Osteoblast (primary cell): ENCODE measurements around the gene VASH1. TPM values are rescaled to one million over a fixed set of nuclear protein-coding genes. Genes with fewer than 3 reads are reported as not detected.

Source experiments
- DNase-seq: peaks from one replicate; pipeline ENCODE4 v3.0.0; 2011; ENCODE audit warnings: low spot score, mixed read lengths; ENCODE audit not compliant: insufficient read length; ENCODE audit errors: missing footprints
- H2AFZ ChIP-seq: 2 replicates; pipeline ENCODE4 v1.6.0; 2011; ENCODE audit warnings: mild to moderate bottlenecking, low read length
- H3K27ac ChIP-seq: 2 replicates; pipeline ENCODE4 v1.5.1; 2011; ENCODE audit warnings: mild to moderate bottlenecking, low read depth, low read length, moderate library complexity
- H3K27me3 ChIP-seq: 2 replicates; pipeline ENCODE4 v1.6.0; 2012; ENCODE audit warnings: mild to moderate bottlenecking, control low read depth, inconsistent platforms, low read length, moderate library complexity; ENCODE audit not compliant: insufficient read depth
- H3K36me3 ChIP-seq: 2 replicates; pipeline ENCODE4 v1.5.1; 2011; ENCODE audit warnings: mild to moderate bottlenecking, low read length, control low read depth, moderate library complexity; ENCODE audit not compliant: insufficient read depth
- H3K4me1 ChIP-seq: 2 replicates; pipeline ENCODE4 v1.5.1; 2011; ENCODE audit warnings: mild to moderate bottlenecking, low read length, control low read depth, moderate library complexity; ENCODE audit not compliant: insufficient read depth
- H3K4me2 ChIP-seq: 2 replicates; pipeline ENCODE4 v1.6.0; 2011; ENCODE audit warnings: mild to moderate bottlenecking, low read length; ENCODE audit not compliant: insufficient read depth
- H3K4me3 ChIP-seq: fragments of 200-600 bp; sonication (generic); 3 replicates; pipeline ENCODE4 v1.5.1; 2012; ENCODE audit warnings: mild to moderate bottlenecking, low read length, inconsistent platforms; ENCODE audit not compliant: insufficient read depth
- H3K79me2 ChIP-seq: 2 replicates; pipeline ENCODE4 v1.6.0; 2012; ENCODE audit warnings: mild to moderate bottlenecking, low read length, control low read depth, inconsistent platforms; ENCODE audit not compliant: insufficient read depth
- H3K9me3 ChIP-seq: 2 replicates; pipeline ENCODE4 v1.5.1; 2011; ENCODE audit warnings: low read depth, low read length, control low read depth
- H4K20me1 ChIP-seq: 2 replicates; pipeline ENCODE4 v1.6.0; 2012; ENCODE audit warnings: mild to moderate bottlenecking, low read length, control low read depth; ENCODE audit not compliant: insufficient read depth
- total RNA-seq: library from RNA; depleted of rRNA; stranded (reverse); fragments of >200 nt; gene quantifications from 2 replicates; pipeline ENCODE4 v1.2.3, GENCODE V29; 2012
- TF ChIP-seq, protein P1 (sequence below): IDR thresholded peaks from 2 replicates; pipeline ENCODE4 v1.5.1; 2011; ENCODE audit warnings: mild to moderate bottlenecking, low read depth, low read length, moderate library complexity; ENCODE audit errors: extremely low read depth

The VASH1 gene
- total RNA-seq, 1 donor = 4.0 TPM

- Histone ChIP-seq H4K20me1 (no peaks in the 10 kb centered on the region), H3K4me1 (no peaks in the 10 kb centered on the region), H2AFZ (no peak overlapping the region), H3K9me3 (no peaks in the 10 kb centered on the region), H3K79me2 (no peaks in the 10 kb centered on the region), H3K36me3 (no peaks in the 10 kb centered on the region), H3K27me3 (peaks cover 3% of the 10 kb centered on the region), H3K27ac (no peak overlapping the region), H3K4me3 (no peak overlapping the region), H3K4me2 (no peak overlapping the region)
- TF ChIP-seq, protein P1, sequence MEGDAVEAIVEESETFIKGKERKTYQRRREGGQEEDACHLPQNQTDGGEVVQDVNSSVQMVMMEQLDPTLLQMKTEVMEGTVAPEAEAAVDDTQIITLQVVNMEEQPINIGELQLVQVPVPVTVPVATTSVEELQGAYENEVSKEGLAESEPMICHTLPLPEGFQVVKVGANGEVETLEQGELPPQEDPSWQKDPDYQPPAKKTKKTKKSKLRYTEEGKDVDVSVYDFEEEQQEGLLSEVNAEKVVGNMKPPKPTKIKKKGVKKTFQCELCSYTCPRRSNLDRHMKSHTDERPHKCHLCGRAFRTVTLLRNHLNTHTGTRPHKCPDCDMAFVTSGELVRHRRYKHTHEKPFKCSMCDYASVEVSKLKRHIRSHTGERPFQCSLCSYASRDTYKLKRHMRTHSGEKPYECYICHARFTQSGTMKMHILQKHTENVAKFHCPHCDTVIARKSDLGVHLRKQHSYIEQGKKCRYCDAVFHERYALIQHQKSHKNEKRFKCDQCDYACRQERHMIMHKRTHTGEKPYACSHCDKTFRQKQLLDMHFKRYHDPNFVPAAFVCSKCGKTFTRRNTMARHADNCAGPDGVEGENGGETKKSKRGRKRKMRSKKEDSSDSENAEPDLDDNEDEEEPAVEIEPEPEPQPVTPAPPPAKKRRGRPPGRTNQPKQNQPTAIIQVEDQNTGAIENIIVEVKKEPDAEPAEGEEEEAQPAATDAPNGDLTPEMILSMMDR = no peak
- no peak for DNase-seq
Observed at GRCh38 chr14:76754586-76754985, 6.7 kb upstream of the VASH1 start.

- Histone ChIP-seq H3K4me3 (no peak overlapping the region), H3K36me3 (no peaks in the 10 kb centered on the region), H3K4me2 (no peak overlapping the region), H3K27ac (no peak overlapping the region), H3K79me2 (no peaks in the 10 kb centered on the region), H3K4me1 (peaks cover 3% of the 10 kb centered on the region), H3K9me3 (no peaks in the 10 kb centered on the region), H2AFZ (no peak overlapping the region), H4K20me1 (no peaks in the 10 kb centered on the region), H3K27me3 (peaks cover 3% of the 10 kb centered on the region)
- TF ChIP-seq, protein P1 = no peak
- no peak for DNase-seq
Observed at GRCh38 chr14:76755610-76756370, 5.5 kb upstream of the VASH1 start.

DNA sequence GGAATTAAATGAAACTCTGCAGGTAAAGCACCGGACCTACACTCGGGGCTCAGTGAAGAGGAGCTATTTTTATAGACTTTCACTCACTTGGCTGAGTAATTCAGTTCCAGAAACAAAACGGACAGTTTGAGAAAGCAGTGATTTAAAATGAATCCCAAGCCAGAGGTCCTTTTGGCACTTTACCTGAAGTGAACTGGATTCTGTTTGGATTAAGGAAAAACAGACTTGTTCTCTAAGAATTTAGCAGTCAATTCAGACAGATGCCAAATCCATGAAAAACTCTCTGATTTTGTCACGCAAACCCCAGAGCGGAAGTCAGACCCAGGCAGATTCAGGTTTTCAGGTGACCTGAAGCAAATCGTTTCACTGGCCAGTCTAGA, 4.9 kb upstream of the VASH1 start:
- Histone ChIP-seq H3K4me2 (no peak overlapping the region), H3K36me3 (no peaks in the 10 kb centered on the region), H3K79me2 (no peaks in the 10 kb centered on the region), H3K4me1 (peaks cover 8% of the 10 kb centered on the region), H2AFZ (no peak overlapping the region), H3K27ac (no peak overlapping the region), H4K20me1 (no peaks in the 10 kb centered on the region), H3K4me3 (no peak overlapping the region), H3K27me3 (peaks cover 3% of the 10 kb centered on the region), H3K9me3 (no peaks in the 10 kb centered on the region)
- DNase-seq = no peak
- TF ChIP-seq, protein P1 = no peak

- TF ChIP-seq, protein P1 = no peak
- Histone ChIP-seq H3K9me3 (no peaks in the 10 kb centered on the region), H3K4me3 (no peak overlapping the region), H3K36me3 (no peaks in the 10 kb centered on the region), H2AFZ (no peak overlapping the region), H4K20me1 (peaks cover 3% of the 10 kb centered on the region), H3K27me3 (no peaks in the 10 kb centered on the region), H3K4me1 (peaks cover 15% of the 10 kb centered on the region), H3K79me2 (no peaks in the 10 kb centered on the region), H3K4me2 (no peak overlapping the region), H3K27ac (no peak overlapping the region)
- DNase-seq = no peak
Observed at GRCh38 chr14:76759589-76759988, 1.7 kb upstream of the VASH1 start.
